HG03108 (cell line): Measurements from ENCODE around the gene NFKBIE.

Source experiments
- ATAC-seq: cut with Tn5 transposase; IDR thresholded peaks from one replicate; pipeline ENCODE4 v1.9.1; 2021; ENCODE audit warnings: moderate library complexity; ENCODE audit not compliant: unreplicated experiment

Gene NFKBIE

DNA sequence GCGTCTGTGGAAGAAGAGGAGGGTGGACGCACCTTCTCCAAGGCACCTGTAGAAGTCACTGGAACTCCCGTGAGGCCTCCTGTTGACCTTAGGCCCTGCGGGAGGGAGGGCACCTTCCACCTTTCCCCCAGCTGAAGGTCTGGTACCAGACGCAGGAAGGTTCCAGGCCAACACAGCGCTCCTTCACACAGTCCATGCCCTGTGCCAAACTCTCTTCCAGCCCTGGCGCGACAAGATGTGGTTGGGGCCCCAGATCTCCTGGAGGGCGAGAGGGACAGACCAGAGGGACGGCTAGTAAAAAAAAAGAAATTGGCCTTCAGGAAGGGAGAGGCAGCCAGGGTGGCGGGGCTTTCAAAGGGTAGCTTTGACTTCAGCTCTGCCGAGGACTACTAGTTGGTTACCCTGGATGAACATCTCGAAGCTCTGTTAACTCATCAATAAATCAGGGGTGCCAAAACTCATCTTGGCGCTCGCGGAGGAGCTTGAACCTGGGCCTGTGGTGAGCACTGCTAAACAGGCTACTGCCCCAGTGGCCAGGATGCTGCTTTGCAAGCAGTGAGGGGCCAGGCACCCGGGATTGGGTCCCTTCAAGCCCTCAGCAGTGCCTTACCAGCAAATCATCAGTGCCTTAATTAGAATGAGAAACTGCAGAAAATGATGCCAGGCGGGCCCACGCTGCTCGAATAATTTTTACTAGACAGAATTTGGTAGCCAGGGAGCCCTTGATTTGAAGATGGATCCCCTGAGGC, 32.9 kb upstream of the NFKBIE start:
- no peak for ATAC-seq

DNA sequence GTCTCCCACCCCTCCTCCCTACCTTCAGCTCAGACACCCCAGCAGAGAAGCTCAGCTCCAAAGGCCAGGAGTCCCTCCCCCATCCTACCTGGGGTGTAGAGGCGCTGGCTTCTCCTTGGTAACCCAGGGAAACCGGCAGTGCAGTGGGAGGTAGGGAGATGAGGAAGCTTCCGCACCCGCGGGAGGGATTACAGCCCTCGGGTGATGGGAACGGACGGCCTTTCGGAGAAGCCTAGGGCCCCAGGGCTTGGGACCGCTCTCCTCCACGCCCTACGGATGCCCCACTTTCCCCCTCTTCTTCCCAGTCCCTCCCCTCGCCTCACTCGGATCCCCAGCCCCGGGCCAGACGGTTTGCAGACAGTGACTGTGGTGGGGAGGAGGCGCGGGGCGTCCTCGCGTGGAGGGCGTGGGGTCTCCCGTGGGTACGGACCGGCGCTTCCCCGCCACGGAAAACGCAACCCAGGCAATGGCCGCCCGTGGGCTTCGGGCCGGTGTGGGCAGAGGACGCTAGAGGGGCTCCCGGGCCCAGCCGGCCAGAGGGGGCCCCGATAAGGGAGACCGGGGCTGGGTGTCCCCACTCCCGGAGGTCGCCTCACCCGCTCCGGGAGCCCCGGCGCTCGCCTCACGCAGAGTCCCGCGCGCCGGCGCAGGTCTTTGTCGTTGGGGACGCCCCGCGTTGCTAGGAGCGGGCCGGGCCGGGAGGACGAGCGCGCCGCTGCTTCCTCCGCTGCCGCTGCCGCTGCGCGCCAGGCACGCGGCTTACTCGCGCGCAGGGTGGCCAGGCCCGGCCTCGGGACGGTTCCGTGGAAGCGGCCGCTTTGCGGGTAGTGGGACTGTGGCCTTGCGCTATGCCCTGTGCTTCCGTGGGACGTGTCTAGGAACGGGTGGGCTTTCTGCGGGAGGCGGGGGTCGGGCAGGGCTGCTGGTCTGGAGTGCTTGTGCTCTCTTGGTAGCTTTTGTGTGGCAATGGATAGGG, 32.0 kb upstream of the NFKBIE start:
- no peak for ATAC-seq

DNA sequence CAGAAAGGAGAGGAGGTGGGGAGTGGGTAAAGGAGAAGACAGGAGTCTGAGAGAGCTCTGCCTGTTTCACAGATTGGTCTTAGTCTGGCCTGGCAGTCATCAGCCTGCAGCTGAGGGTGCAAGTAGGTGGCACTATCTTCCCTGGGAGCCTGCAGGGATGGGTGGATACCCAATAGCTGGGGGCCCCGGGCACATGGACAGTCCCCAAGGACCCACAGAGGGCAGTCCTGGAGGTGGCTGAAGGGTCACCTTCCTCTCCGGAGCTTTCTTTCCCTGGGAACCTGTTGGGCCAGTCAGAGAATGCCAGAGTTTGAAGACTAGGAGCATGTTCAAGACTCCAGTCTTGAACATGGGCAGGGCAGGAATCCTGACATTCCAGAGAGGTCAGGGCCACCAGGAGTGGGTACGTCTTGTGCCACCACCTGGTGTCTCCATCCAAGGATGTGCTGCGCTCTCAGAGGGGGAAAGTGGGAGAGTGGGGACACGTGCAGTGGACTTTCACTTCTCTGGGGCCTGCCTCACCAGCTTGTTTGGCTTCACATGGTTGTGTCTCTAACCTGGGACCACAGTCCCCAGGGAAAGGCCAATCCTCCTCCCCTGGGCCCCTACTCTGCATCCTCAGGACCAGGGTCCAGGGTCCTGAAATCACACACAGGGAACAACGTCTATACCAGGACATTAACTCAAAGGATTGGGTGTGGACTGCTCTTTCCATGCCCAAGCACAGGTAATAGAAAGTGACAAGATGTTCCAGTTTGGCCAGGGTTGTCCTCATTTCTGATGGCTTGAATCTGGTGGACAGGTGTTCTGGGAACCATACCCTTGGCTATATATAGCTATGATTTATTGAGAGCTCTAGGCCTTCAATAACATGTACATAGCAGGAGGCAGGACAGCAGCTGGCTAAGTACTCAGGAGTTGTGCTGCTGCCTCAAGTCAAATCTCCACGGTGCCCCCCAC, 29.8 kb upstream of the NFKBIE start:
- ATAC-seq: no peak

DNA sequence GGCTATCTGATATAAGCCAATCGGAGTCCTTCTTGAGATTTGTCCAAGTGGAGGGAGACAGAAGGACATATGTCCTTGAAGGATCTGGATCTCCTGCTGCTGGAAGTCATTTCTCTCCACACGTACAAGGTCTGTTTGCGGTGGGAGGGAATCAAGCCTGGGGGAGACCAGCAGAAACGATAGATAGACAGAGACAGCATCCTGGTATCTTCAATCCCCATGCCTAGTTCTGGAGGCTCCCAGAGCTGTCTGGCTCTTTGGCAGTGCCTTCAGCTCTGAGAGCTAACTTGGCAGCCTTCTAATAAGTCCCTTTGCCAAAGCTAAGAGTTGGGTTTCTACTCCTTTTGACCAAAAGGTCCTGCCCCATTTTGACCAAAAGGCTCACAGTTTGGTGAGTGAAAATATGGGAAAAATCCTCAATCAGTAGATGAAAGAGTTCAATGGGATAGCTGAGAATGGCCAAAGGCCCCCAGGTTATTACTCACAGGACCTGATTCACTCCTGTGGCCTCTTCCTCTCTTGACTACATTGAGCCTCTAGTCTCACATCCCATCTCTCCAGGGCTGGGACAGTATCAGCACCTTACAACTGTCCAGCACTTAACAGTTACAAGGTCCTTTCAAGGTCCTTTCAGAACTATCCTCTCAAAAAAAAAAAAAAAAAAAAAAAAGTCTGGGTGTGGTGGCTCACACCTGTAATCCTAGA, 27.5 kb upstream of the NFKBIE start:
- ATAC-seq: no peak

GRCh38 chr6:44291841-44292240, 26.5 kb upstream of the NFKBIE start:
- ATAC-seq: no peak

- ATAC-seq: no peak
Observed at GRCh38 chr6:44289726-44290260, 24.4 kb upstream of the NFKBIE start.

DNA sequence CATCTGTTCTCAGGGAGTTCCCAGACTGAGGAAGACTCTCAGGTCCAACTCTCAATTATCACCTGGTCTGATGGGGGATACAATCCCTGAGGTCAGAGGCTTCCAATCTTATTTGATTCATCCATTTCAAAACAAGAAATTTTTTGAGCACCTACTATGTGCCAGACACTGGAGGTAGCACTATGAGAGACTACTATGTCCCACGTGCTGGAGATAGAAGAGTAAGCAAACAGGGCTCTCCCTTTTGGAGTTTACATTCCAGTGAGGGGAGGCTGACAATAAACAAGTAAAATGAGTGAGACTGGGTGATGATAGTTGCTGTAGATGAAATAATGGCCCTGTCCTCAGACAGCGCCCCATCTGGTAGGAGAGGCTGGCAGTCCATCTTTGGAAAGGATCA, 21.4 kb upstream of the NFKBIE start:
- no peak for ATAC-seq

GRCh38 chr6:44286285-44286565, 20.9 kb upstream of the NFKBIE start:
- ATAC-seq: no peak

- no peak for ATAC-seq
Observed at GRCh38 chr6:44285552-44286284, 20.4 kb upstream of the NFKBIE start.

DNA sequence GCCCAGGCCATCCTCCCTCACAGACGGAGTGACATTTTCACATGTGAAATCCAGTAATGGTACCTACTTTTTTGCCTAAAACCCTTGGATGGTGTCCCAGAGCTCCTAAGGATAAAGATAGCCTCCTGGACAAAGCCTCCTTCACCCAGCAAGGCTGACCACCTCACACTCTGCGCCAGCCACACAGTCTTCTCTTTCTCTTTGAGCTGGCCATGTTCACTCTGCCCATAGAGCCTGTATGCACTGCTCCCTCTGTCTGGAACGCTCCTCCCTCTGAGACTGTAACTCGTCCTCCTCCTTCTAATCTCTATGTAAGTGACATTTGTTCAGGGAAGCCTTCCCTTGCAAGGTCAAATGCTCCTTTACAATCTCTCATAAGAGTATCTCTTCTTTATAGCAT, 19.5 kb upstream of the NFKBIE start:
- ATAC-seq: no peak

DNA sequence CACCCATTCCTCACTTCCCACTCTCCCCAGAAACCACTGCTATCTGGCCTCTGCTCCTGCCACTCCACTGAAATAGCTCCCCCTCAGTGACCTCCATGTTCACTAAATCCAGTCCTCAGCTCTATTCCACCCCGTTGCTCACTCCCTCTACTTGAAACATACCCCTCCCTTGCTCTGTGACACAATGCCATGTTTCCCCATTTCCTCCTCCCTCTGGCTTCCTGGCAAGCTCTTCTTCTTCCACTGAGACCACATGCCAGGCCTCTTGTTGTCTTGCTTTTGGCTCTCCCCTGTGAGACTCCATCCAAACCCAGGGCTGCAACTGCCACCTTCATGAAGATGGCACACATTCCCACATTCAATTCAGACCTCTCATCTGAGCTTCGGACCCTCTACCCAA, 18.8 kb upstream of the NFKBIE start:
- ATAC-seq: no peak

DNA sequence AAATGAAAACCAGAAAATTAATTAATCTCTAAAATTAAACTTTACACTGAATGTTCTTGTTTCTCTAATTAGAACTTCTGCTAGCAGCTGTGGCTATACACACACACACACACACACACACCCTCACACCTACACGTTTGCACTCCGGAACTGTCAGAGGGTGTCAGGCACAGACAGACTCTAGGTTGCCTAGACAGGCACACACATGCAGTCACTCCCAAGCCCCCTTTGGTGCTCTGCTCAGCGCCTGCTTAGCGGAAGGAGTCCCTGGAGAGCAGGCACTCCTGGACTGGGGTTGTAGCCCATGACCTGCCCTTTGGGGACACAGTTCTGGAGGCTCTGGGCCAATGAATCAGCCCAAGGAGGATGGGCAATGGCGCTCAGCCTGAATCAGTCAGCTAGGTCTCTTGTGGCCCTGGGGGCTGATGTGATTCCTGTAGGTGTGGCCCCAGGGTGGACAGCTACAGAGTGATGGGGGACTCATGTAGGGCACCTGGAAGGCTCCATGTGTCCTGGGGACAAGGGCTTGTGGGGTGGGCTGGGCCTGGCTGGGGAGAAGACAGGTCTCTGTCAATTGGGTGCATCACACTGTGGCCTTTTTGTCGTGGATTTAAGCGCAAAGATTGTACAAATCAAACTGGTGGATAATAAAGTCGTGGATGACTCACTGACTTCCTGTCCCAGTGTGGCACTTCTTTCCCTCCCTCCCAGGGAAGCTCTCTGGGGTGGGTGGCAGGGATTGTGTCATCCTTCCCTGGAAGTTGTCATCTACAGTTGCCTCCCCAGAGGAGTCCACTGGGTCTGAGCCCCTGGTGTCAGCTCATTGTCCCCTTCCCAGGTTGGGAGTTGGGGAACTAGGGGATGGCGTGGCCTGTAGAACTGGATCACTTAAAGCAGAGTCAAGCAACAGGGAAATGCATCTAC, 13.7 kb upstream of the NFKBIE start:
- no peak for ATAC-seq

DNA sequence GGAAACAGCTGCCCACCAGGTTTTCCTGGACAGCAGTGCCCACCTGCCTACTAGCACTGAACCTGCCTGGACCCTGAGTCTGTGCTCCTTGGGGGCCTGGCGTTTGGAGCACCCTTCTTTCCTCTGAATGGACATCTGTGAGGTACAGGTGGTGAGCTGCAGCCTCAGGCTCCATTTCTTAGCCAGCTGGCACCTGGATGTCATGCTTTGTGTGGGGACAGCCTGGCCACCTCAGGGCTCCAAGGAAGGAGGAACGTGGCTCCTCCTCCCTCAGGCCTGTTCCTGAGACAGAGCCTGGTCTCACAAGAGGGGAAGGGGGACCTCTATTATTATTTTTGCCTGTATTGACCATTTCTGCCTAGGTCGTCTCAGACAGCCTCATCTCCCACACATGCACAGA, 13.0 kb upstream of the NFKBIE start:
- ATAC-seq: no peak

DNA sequence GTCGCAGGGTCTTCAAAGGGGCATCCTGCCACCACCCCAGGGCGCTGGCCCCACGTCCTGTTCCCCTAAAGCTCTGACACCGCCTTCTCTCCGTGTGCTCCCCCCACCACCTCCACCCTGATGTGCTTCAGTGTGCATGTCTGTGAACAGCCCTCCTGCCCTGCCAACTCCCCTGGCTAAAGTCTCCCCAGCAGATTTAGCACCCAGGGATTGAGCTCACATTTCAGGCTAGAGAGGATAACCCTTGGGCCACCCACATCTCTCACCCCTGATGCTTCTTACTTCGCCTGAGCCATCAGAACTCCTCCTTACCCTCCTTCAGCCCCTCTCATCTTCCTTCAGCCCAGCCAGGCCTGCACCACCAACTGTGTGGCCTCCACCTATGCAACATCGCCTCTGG, 12.4 kb upstream of the NFKBIE start:
- ATAC-seq: no peak

DNA sequence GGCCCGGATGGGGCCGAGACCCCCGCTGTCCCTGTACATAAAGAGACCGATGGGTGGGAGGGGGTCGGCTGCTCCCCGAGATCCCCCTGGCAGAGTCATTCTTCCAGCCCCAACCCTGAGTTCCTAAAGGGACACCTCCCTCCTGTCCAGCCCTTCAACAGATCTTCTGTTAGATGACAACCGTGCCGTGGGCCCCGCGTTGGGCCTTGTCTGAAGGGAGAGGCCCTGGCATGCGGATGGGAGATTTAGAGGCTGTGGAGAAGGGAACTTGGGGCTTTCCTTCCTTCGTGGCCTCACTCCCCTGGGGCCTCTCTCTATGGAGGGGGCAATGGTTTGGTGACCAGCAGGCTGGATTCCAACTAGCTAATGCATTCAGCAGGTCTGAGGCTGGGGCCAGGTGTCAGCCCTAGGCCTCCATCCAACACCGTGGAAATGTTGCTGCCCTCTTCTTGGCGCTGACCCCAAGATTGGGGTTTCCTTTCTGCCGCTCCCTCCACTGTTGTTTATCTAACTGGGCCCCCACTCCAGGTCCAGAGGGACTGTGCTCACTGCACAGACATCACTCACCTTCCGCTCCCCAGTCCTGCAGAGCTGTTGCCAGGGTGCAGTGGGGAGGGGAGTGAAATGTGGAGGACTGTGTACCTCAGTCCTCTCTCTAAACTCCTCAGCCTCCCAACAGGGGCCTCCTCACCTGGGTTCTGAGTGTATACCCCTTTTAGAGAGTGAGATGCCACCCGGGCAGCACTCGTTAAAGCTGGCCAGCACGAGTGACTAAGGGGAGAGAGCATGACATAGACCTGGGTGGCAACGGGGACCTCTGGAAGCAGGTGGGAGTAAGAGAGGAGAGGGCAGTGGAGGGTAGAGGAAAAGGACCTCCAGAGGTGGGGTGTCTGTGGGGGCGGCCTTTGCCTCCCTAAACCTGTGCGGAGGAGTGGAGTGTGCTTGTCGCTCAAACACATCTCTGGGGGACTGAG, 11.6 kb upstream of the NFKBIE start:
- ATAC-seq: no peak

GRCh38 chr6:44275749-44276648, 10.6 kb upstream of the NFKBIE start:
- no peak for ATAC-seq
